Activated CD8-positive, alpha-beta T cell treated with anti-CD3 and anti-CD28 coated beads for 36 hours (primary cell): ENCODE results near the gene IL22RA1. TPM values are rescaled to one million over a fixed set of nuclear protein-coding genes. Genes with fewer than 3 reads are reported as not detected.

Experiments
- ATAC-seq: fragments of 200-7000 bp; cut with Tn5 transposase; one replicate; pipeline ENCODE4 v1.10.0; 2021; ENCODE audit warnings: mild to moderate bottlenecking, moderate library complexity
- CTCF ChIA-PET: fragments of 350-600 bp; sonication (Branson Sonifier 250); formaldehyde crosslinking; loops from one replicate; lab custom pipeline; 2021; ENCODE audit warnings: antibody characterized with exemption; lab: Charles Lee
- POLR2A ChIA-PET: fragments of 350-600 bp; sonication (Branson Sonifier 250); formaldehyde crosslinking; loops from one replicate; lab custom pipeline; 2021; ENCODE audit warnings: antibody characterized with exemption; lab: Charles Lee
- DNase-seq: peaks from one replicate; pipeline ENCODE4 v3.0.0-alpha.2; 2020
- H3K27ac Mint-ChIP-seq: one replicate; pipeline ENCODE4 v1.8.0; 2021; ENCODE audit warnings: mild to moderate bottlenecking, mixed read lengths
- H3K27me3 Mint-ChIP-seq: one replicate; pipeline ENCODE4 v1.8.0; 2021; ENCODE audit warnings: mixed read lengths
- H3K36me3 Mint-ChIP-seq: one replicate; pipeline ENCODE4 v1.8.0; 2021; ENCODE audit warnings: low read depth, mixed read lengths
- H3K4me1 Mint-ChIP-seq: one replicate; pipeline ENCODE4 v1.8.0; 2021; ENCODE audit warnings: low read depth, mixed read lengths
- H3K4me3 Mint-ChIP-seq: one replicate; pipeline ENCODE4 v1.8.0; 2021; ENCODE audit warnings: mild to moderate bottlenecking, moderate library complexity, mixed read lengths
- H3K9me3 Mint-ChIP-seq: one replicate; pipeline ENCODE4 v1.8.0; 2021; ENCODE audit warnings: mixed read lengths
- intact Hi-C: fragments of 100-400 bp; cut with micrococcal nuclease; formaldehyde crosslinking; loops from one replicate; pipeline ENCODE4 v1.10.0; 2022
- total RNA-seq, 2 experiments: library from RNA; stranded (reverse); gene quantifications; one replicate each; pipeline ENCODE4 v1.2.3, GENCODE V29; 2021
- TF ChIP-seq, protein P1 (sequence below): fragments of 200-600 bp; IDR thresholded peaks from one replicate; pipeline ENCODE4 v1.8.0; 2022; ENCODE audit warnings: antibody characterized with exemption, mild to moderate bottlenecking

IL22RA1 gene
- total RNA-seq, 2 experiments from 2014 or later, result not detected

DNA sequence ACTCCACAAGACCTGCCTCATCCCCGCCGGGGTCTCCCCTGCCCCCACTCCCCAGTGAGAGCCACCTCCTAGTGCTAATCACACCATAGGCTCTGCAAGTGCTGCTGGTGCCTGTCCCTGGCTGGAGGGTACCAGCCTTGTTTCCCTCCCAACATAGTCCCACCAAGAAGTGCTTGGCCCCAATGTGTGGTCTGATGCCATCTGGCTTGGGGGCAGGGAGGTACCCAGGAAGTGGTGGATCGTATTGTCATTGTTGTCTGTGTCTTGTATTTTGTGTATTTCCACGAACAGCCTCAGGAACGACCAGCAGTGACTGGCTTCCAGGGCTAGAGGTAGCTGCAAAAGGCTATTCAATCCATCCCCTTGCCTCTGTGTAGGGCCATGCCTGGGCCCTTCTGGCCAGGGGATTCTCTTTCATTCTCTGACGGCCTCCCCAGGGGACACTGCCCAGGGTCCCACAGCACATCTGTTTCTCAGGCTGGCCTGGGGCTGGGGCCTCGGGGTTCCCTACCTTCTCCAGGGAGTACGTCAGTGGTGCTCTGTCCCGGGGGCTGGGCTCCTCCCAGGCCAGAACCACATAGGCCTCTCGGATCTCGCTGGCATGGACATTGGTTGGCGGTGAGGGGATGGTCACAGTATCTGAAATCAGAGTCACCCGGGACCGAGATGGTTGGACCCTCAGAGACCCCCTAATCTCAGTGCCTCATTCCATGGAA, 53.8 kb downstream of the IL22RA1 start:
- DNase-seq (peak; percentile 14), ATAC-seq (no peak)
- Mint-ChIP-seq H3K4me1 (peaks cover 3% of the 10 kb centered on the region), H3K27ac (no peak overlapping the region), H3K27me3 (peaks cover 6% of the 10 kb centered on the region), H3K4me3 (no peak overlapping the region), H3K9me3 (no peaks in the 10 kb centered on the region), H3K36me3 (no peaks in the 10 kb centered on the region)
- ChIA-PET POLR2A (no interaction called here), CTCF (no interaction called here)
- TF ChIP-seq, protein P1, sequence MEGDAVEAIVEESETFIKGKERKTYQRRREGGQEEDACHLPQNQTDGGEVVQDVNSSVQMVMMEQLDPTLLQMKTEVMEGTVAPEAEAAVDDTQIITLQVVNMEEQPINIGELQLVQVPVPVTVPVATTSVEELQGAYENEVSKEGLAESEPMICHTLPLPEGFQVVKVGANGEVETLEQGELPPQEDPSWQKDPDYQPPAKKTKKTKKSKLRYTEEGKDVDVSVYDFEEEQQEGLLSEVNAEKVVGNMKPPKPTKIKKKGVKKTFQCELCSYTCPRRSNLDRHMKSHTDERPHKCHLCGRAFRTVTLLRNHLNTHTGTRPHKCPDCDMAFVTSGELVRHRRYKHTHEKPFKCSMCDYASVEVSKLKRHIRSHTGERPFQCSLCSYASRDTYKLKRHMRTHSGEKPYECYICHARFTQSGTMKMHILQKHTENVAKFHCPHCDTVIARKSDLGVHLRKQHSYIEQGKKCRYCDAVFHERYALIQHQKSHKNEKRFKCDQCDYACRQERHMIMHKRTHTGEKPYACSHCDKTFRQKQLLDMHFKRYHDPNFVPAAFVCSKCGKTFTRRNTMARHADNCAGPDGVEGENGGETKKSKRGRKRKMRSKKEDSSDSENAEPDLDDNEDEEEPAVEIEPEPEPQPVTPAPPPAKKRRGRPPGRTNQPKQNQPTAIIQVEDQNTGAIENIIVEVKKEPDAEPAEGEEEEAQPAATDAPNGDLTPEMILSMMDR, result no peak
- intact Hi-C loops, result no loop called here

DNA sequence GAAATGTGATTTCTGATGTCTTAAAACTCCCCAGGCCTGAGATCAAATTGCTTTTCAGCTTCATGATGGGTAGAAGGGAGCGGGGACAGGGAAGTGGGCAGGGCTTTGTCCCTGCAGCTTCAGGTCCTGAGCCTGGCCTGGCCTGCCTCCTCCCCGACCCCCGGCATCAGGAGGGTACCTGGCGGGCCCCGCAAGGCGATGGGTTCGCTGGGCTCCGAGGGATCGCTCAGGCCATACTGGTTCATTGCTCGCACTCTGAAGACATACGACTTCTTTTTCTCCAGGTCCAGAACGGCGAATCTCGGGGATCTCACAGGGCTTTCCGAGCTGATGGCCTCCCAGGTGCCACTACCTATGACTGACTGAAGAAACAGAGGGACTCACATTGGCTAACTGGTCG, 56.5 kb downstream of the IL22RA1 start:
- H3K4me3 Mint-ChIP-seq, result no peak overlapping the region
- ChIA-PET CTCF (interaction anchor here (0.6 kb wide), 1 partner anchor 63 kb away, joined by 5 read pairs; no protein-coding TSS in a partner anchor), POLR2A (no interaction called here)
- intact Hi-C loops, result no loop called here
- H3K27ac Mint-ChIP-seq, result no peak overlapping the region
- TF ChIP-seq, protein P1, result no peak
- H3K9me3 Mint-ChIP-seq, result no peaks in the 10 kb centered on the region
- no peaks in the 10 kb centered on the region for H3K36me3 Mint-ChIP-seq
- H3K27me3 Mint-ChIP-seq, result peaks cover 6% of the 10 kb centered on the region
- DNase-seq (no peak), ATAC-seq (no peak)
- no peaks in the 10 kb centered on the region for H3K4me1 Mint-ChIP-seq

- Mint-ChIP-seq H3K4me1 (no peaks in the 10 kb centered on the region), H3K27ac (no peak overlapping the region), H3K27me3 (peaks cover 6% of the 10 kb centered on the region), H3K36me3 (no peaks in the 10 kb centered on the region), H3K4me3 (no peak overlapping the region), H3K9me3 (no peaks in the 10 kb centered on the region)
- ATAC-seq (no peak), DNase-seq (no peak)
- ChIA-PET CTCF (no interaction called here), POLR2A (no interaction called here)
- intact Hi-C loops, result no loop called here
- TF ChIP-seq, protein P1, result no peak
Measured at GRCh38 chr1:24085546-24085945, 57.4 kb downstream of the IL22RA1 start.

DNA sequence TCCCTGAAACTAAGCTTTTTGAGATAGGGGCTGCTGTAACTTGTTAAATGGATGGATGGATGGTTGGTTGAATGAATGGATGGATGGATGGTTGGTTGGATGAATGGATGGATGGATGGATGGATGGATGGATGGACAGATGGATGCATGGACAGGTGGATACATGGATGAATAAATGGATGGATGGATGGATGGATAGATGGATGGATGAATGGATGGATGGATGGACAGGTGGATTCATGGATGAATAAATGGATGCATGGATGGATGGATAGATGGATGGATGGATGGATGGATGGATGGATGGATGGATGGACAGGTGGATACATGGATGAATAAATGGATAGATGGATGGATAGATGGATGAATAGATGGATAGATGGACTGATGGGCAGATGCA, 57.9 kb downstream of the IL22RA1 start:
- peaks cover 6% of the 10 kb centered on the region for H3K27me3 Mint-ChIP-seq
- POLR2A ChIA-PET, result no interaction called here
- no peak for ATAC-seq

DNA sequence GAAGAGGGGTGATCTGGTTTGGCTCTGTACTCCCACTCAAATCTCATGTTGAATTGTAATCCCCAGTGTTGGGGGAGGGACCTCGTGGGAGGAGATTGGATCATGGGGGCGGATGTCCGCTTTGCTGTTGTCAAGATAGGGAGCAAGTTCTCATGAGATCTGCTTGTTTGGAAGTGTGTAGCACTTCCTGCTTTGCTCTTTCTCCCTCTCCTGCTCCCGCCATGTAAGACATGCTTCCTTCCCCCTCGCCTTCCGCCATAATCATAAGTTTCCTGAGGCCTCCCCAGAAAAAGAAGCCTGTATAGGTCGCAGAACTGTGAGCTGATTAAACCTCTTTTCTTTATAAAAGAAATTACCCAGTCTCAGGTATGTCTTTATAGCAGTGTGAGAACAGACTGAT, 58.9 kb downstream of the IL22RA1 start:
- Mint-ChIP-seq H3K36me3 (no peaks in the 10 kb centered on the region), H3K9me3 (no peaks in the 10 kb centered on the region), H3K4me3 (no peak overlapping the region), H3K4me1 (no peaks in the 10 kb centered on the region), H3K27ac (no peak overlapping the region), H3K27me3 (peaks cover 6% of the 10 kb centered on the region)
- DNase-seq (no peak), ATAC-seq (no peak)
- TF ChIP-seq, protein P1, result no peak
- intact Hi-C loops, result no loop called here
- CTCF ChIA-PET, result interaction anchor here (1.9 kb wide), 1 partner anchor 13 kb away, joined by 6 read pairs; no protein-coding TSS in a partner anchor
- POLR2A ChIA-PET, result no interaction called here

More for the DNA sequence above, 57.9 kb downstream of the IL22RA1 start:
- Mint-ChIP-seq H3K9me3 (no peaks in the 10 kb centered on the region), H3K27ac (no peak overlapping the region), H3K36me3 (no peaks in the 10 kb centered on the region), H3K4me1 (no peaks in the 10 kb centered on the region), H3K4me3 (no peak overlapping the region)
- TF ChIP-seq, protein P1, result no peak
- CTCF ChIA-PET, result interaction anchor here (1.9 kb wide), 1 partner anchor 14 kb away, joined by 6 read pairs; no protein-coding TSS in a partner anchor
- intact Hi-C loops, result no loop called here
- no peak for DNase-seq
